ENCODE data around the gene KIF5C.
"Not testable (repeated sequence)": the region's sequence is repeated elsewhere in the genome, so short reads cannot be mapped to it uniquely, and the experiment has no call there.

The KIF5C gene

DNA sequence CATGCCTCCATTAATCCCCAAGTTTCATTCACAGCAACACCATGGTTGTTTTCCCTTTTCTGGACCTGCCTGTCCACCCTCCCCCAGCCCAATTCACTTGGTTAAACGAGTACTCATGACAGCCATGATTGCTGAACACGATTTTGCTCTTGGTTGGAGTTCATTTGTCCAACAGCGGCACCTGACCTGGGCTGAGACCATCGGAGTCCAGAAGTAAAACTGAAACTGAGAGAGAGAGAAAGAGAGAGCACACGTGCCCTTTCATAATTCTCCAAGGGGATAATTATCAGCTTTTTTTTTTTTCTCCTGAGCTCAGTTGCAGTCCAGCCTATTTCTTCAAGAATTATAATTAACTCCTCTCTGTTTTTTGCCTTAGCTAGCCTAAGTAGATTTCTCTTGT is 13.7 kb upstream of the KIF5C start:
- no peak for ATAC-seq
- TF ChIP-seq CSDC2 (CRISPR knock-in tag; IDR thresholded peaks at IDR 0.05) = no peak

DNA sequence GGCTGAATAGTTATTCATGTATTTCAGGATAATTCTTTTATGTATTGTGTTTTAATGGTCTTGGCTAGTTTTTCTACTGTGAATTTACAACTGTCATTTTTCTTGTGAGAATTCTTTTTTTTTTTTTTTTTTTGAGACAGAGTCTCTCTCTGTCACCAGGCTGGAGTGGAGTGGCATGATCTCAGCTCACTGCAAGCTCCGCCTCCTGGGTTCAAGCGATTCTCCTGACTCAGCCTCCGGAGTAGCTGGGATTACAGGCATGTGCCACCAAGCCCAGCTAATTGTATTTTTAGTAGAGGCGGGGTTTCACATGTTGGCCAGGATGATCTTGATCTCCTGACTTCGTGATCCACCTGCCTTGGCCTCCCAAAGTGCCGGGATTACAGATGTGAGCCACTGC is 12.5 kb upstream of the KIF5C start:
- not testable (repeated sequence) for ATAC-seq

DNA sequence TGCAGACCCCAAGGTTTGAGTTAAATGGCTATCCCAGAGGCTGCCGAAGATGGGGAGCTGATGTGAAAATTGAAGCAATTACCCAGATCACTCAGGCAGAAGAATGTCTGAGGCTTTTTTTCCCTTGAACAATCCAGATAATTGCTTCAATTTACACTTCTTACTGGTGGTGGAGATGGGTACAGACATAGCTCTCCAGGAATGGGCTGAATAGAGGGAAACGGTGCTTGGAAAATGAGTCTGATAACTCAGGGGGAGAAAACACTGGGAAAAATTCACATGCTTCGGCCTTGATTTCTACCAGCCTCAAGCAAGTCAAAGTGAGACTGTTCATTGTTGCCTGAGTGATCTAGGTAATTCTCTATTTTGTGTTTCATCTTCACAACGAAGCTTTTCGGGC is 9.5 kb upstream of the KIF5C start:
- no peak for ATAC-seq
- no peak for TF ChIP-seq SNAI2 (CRISPR knock-in tag; IDR thresholded peaks at IDR 0.05)
- no peak for TF ChIP-seq ESRRG (CRISPR knock-in tag; IDR thresholded peaks at IDR 0.05)
- TF ChIP-seq OSR1 (CRISPR knock-in tag; IDR thresholded peaks at IDR 0.05) = no peak
- TF ChIP-seq, protein P1, sequence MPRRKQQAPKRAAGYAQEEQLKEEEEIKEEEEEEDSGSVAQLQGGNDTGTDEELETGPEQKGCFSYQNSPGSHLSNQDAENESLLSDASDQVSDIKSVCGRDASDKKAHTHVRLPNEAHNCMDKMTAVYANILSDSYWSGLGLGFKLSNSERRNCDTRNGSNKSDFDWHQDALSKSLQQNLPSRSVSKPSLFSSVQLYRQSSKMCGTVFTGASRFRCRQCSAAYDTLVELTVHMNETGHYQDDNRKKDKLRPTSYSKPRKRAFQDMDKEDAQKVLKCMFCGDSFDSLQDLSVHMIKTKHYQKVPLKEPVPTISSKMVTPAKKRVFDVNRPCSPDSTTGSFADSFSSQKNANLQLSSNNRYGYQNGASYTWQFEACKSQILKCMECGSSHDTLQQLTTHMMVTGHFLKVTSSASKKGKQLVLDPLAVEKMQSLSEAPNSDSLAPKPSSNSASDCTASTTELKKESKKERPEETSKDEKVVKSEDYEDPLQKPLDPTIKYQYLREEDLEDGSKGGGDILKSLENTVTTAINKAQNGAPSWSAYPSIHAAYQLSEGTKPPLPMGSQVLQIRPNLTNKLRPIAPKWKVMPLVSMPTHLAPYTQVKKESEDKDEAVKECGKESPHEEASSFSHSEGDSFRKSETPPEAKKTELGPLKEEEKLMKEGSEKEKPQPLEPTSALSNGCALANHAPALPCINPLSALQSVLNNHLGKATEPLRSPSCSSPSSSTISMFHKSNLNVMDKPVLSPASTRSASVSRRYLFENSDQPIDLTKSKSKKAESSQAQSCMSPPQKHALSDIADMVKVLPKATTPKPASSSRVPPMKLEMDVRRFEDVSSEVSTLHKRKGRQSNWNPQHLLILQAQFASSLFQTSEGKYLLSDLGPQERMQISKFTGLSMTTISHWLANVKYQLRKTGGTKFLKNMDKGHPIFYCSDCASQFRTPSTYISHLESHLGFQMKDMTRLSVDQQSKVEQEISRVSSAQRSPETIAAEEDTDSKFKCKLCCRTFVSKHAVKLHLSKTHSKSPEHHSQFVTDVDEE (CRISPR knock-in tag; IDR thresholded peaks at IDR 0.05) = no peak
- no peak for TF ChIP-seq TCF4 (CRISPR knock-in tag; IDR thresholded peaks at IDR 0.05; ENCODE audit: borderline replicate concordance)
- TF ChIP-seq, protein P2, sequence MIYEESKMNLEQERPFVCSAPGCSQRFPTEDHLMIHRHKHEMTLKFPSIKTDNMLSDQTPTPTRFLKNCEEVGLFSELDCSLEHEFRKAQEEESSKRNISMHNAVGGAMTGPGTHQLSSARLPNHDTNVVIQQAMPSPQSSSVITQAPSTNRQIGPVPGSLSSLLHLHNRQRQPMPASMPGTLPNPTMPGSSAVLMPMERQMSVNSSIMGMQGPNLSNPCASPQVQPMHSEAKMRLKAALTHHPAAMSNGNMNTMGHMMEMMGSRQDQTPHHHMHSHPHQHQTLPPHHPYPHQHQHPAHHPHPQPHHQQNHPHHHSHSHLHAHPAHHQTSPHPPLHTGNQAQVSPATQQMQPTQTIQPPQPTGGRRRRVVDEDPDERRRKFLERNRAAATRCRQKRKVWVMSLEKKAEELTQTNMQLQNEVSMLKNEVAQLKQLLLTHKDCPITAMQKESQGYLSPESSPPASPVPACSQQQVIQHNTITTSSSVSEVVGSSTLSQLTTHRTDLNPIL (CRISPR knock-in tag; IDR thresholded peaks at IDR 0.05; ENCODE audit: low read depth) = no peak
- no peak for TF ChIP-seq ZFP3 (CRISPR knock-in tag; IDR thresholded peaks at IDR 0.05)
- TF ChIP-seq TOX (CRISPR knock-in tag; IDR thresholded peaks at IDR 0.05; ENCODE audit: borderline replicate concordance) = no peak
- TF ChIP-seq, protein P3, sequence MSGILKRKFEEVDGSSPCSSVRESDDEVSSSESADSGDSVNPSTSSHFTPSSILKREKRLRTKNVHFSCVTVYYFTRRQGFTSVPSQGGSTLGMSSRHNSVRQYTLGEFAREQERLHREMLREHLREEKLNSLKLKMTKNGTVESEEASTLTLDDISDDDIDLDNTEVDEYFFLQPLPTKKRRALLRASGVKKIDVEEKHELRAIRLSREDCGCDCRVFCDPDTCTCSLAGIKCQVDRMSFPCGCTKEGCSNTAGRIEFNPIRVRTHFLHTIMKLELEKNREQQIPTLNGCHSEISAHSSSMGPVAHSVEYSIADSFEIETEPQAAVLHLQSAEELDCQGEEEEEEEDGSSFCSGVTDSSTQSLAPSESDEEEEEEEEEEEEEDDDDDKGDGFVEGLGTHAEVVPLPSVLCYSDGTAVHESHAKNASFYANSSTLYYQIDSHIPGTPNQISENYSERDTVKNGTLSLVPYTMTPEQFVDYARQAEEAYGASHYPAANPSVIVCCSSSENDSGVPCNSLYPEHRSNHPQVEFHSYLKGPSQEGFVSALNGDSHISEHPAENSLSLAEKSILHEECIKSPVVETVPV (CRISPR knock-in tag; IDR thresholded peaks at IDR 0.05) = no peak
- no peak for TF ChIP-seq ARNTL (CRISPR knock-in tag; IDR thresholded peaks at IDR 0.05; ENCODE audit: borderline replicate concordance, low read depth)
- no peak for TF ChIP-seq RARB (CRISPR knock-in tag; IDR thresholded peaks at IDR 0.05)
- TF ChIP-seq ZNF8 (CRISPR knock-in tag; IDR thresholded peaks at IDR 0.05) = no peak

DNA sequence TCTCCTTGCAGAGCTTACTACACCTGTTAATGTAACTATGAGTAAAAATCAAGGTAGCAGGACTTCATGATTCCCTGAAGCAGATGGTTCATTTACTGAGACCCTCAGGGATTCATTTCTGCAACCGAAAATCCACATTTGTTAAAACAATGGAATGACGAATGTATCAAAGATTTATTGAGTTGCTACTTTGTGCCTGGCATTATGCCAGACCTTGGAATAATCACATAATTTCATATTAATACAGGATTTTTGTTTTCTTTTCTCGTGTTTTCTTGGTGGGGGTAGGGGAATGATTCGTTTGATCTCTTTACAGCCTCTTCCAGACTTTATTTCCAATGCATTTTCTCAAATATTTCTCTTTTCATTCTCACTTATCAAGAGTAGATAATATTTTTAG is 8.9 kb upstream of the KIF5C start:
- no peak for ATAC-seq
- no peak for TF ChIP-seq ZNF565 (CRISPR knock-in tag; conservative IDR thresholded peaks at IDR 0.05; ENCODE audit: low read depth)

DNA sequence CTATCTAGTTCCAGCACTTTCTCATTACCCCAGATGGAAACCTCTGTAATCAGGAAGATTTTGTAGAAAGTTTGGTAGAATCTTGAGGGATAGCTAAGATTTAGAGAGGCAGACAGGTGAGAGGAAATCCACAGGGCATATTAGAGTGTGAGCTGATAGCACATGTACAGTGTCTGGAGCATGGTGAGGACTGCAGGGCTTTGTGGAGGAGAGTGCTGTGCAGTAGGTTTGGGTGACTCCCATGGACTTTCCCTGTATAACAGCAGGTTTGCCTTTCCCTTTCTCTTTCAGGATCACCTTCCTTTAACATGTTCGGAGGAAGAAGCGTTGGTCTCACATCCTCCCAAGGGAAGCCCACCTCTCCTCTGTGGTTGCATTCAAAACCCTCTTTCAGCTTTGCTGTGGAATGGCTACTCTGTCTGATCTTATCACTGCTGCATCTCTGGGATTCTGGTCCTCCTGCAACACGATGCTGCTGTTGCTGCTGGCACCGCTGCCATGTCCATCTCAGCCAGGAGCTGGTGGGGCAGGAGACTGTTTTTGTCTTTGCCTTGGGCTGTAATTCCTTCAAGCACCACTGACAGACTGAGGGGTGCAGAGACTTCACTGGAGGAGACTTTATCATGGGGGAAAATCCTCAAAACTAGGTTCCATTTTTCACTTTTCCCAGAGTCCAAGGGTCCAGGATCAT is 7.8 kb upstream of the KIF5C start:
- no peak for ATAC-seq
- no peak for TF ChIP-seq ZC3H10 (CRISPR knock-in tag; IDR thresholded peaks at IDR 0.05)
- TF ChIP-seq CSDC2 (CRISPR knock-in tag; IDR thresholded peaks at IDR 0.05) = no peak
- TF ChIP-seq ZNF70 (CRISPR knock-in tag; IDR thresholded peaks at IDR 0.05) = no peak
- TF ChIP-seq GLIS3 (CRISPR knock-in tag; IDR thresholded peaks at IDR 0.05) = no peak
- TF ChIP-seq, protein P3 (CRISPR knock-in tag; IDR thresholded peaks at IDR 0.05) = no peak
- TF ChIP-seq, protein P2 (CRISPR knock-in tag; IDR thresholded peaks at IDR 0.05; ENCODE audit: low read depth) = no peak
- no peak for TF ChIP-seq ZFP3 (CRISPR knock-in tag; IDR thresholded peaks at IDR 0.05)
- no peak for TF ChIP-seq ZFP30 (CRISPR knock-in tag; IDR thresholded peaks at IDR 0.05)
- no peak for TF ChIP-seq ZNF565 (CRISPR knock-in tag; conservative IDR thresholded peaks at IDR 0.05; ENCODE audit: low read depth)
- TF ChIP-seq, protein P4, sequence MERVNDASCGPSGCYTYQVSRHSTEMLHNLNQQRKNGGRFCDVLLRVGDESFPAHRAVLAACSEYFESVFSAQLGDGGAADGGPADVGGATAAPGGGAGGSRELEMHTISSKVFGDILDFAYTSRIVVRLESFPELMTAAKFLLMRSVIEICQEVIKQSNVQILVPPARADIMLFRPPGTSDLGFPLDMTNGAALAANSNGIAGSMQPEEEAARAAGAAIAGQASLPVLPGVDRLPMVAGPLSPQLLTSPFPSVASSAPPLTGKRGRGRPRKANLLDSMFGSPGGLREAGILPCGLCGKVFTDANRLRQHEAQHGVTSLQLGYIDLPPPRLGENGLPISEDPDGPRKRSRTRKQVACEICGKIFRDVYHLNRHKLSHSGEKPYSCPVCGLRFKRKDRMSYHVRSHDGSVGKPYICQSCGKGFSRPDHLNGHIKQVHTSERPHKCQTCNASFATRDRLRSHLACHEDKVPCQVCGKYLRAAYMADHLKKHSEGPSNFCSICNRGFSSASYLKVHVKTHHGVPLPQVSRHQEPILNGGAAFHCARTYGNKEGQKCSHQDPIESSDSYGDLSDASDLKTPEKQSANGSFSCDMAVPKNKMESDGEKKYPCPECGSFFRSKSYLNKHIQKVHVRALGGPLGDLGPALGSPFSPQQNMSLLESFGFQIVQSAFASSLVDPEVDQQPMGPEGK (CRISPR knock-in tag; IDR thresholded peaks at IDR 0.05; ENCODE audit: borderline replicate concordance) = no peak
- TF ChIP-seq BACH2 (CRISPR knock-in tag; IDR thresholded peaks at IDR 0.05; ENCODE audit: borderline replicate concordance) = no peak
- no peak for TF ChIP-seq OSR1 (CRISPR knock-in tag; IDR thresholded peaks at IDR 0.05)
- no peak for TF ChIP-seq ZNF8 (CRISPR knock-in tag; IDR thresholded peaks at IDR 0.05)
- no peak for TF ChIP-seq ESRRG (CRISPR knock-in tag; IDR thresholded peaks at IDR 0.05)
- TF ChIP-seq ISL1 (CRISPR knock-in tag; IDR thresholded peaks at IDR 0.05) = no peak
- TF ChIP-seq TOX (CRISPR knock-in tag; IDR thresholded peaks at IDR 0.05; ENCODE audit: borderline replicate concordance) = no peak
- TF ChIP-seq, protein P1 (CRISPR knock-in tag; IDR thresholded peaks at IDR 0.05) = no peak

Data from SK-N-SH treated with all-trans-retinoic acid at 6 μM for 48 hours (cell line).